Loucy (cell line): Measurements from ENCODE around the gene DPCD.

Source experiments
- CTCF ChIP-seq: fragments of 200-600 bp; sonication (generic); conservative IDR thresholded peaks from 2 replicates; pipeline ENCODE4 v1.5.1; 2014; ENCODE audit warnings: mild to moderate bottlenecking, antibody characterized with exemption, low read length
- EZH2phosphoT487 ChIP-seq: fragments of 200-600 bp; IDR thresholded peaks from 2 replicates; pipeline ENCODE4 v1.6.1; 2018; ENCODE audit warnings: antibody characterized with exemption, mild to moderate bottlenecking, moderate library complexity, borderline replicate concordance

GRCh38 chr10:101612872-101613271 is 24.8 kb downstream of the DPCD start:
- TF ChIP-seq CTCF (no peak), EZH2phosphoT487 (no peak)
